AG09309 (cell line): ENCODE data around the gene BCKDHA.
A peak's percentile ranks its signal among the peaks of the same experiment; 100 is the strongest.
"Not testable (repeated sequence)": the region's sequence is repeated elsewhere in the genome, so short reads cannot be mapped to it uniquely, and the experiment has no call there.

Source experiments
- DNase-seq: peaks from one replicate; pipeline ENCODE4 v3.0.0-alpha.2; 2010; ENCODE audit warnings: low read depth
- H3K4me3 ChIP-seq: 2 replicates; pipeline ENCODE4 v1.5.1; 2011; ENCODE audit warnings: mild to moderate bottlenecking, low read depth, low read length, moderate library complexity; ENCODE audit not compliant: control insufficient read depth
- TF ChIP-seq, protein P1 (sequence below): IDR thresholded peaks from 2 replicates; pipeline ENCODE4 v1.5.1; 2011; ENCODE audit warnings: mild to moderate bottlenecking, low read depth, low read length, inconsistent platforms; ENCODE audit not compliant: insufficient read depth, control insufficient read depth; ENCODE audit errors: missing control alignments

The BCKDHA gene

GRCh38 chr19:41430922-41431321 is 33.3 kb downstream of the BCKDHA start:
- TF ChIP-seq, protein P1, sequence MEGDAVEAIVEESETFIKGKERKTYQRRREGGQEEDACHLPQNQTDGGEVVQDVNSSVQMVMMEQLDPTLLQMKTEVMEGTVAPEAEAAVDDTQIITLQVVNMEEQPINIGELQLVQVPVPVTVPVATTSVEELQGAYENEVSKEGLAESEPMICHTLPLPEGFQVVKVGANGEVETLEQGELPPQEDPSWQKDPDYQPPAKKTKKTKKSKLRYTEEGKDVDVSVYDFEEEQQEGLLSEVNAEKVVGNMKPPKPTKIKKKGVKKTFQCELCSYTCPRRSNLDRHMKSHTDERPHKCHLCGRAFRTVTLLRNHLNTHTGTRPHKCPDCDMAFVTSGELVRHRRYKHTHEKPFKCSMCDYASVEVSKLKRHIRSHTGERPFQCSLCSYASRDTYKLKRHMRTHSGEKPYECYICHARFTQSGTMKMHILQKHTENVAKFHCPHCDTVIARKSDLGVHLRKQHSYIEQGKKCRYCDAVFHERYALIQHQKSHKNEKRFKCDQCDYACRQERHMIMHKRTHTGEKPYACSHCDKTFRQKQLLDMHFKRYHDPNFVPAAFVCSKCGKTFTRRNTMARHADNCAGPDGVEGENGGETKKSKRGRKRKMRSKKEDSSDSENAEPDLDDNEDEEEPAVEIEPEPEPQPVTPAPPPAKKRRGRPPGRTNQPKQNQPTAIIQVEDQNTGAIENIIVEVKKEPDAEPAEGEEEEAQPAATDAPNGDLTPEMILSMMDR = no peak
- DNase-seq = no peak
- no peak overlapping the region for H3K4me3 ChIP-seq

GRCh38 chr19:41431426-41432386 is 34.1 kb downstream of the BCKDHA start:
- DNase-seq = no peak
- H3K4me3 ChIP-seq = no peak overlapping the region
- TF ChIP-seq, protein P1 = peak; percentile 48

GRCh38 chr19:41433171-41433570 is 35.6 kb downstream of the BCKDHA start:
- H3K4me3 ChIP-seq = no peak overlapping the region
- TF ChIP-seq, protein P1 = no peak
- DNase-seq = no peak

GRCh38 chr19:41434450-41434849 is 36.8 kb downstream of the BCKDHA start:
- H3K4me3 ChIP-seq = no peak overlapping the region
- TF ChIP-seq, protein P1 = no peak
- no peak for DNase-seq

- not testable (repeated sequence) for H3K4me3 ChIP-seq, DNase-seq
Measured at GRCh38 chr19:41435376-41435775, 37.8 kb downstream of the BCKDHA start.

GRCh38 chr19:41435936-41436673 is 38.5 kb downstream of the BCKDHA start:
- no peak for DNase-seq
- TF ChIP-seq, protein P1 = no peak
- H3K4me3 ChIP-seq = no peak overlapping the region

DNA sequence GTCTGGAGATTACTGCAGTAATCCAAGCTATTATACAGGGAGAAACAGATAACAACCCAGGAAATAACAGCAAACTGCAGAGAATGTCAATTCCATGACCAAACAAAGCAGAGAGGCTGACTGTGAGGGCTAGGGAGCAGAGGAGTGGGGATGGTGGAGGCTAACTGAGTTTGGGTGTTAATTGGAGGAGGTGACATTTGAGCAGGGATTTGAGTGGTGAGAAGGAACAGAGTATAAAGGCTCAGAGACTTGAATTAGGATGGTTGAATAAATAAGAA is 39.0 kb downstream of the BCKDHA start:
- no peak for DNase-seq
- TF ChIP-seq, protein P1 = no peak
- no peak overlapping the region for H3K4me3 ChIP-seq
